Gastroesophageal sphincter (tissue), 4 donors: Measurements from ENCODE around the gene ZGRF1. TPM values are rescaled to one million over a fixed set of nuclear protein-coding genes. Genes with fewer than 3 reads are reported as not detected.

Experiments
- ATAC-seq: fragments of 150-250 bp; one replicate; pipeline ENCODE4 v1.9.1; 2016; ENCODE audit warnings: mild to moderate bottlenecking, moderate library complexity
- H3K27ac ChIP-seq, 4 donors: fragments of 200-600 bp; sonication (generic) in 3 of 4; 1 replicate in 3 of 4; 2 replicates in 1 of 4; pipeline ENCODE4 v1.5.1; 2016 to 2019
- H3K27me3 ChIP-seq: fragments of 200-600 bp; sonication (generic); one replicate; pipeline ENCODE4 v1.5.1; 2019
- H3K36me3 ChIP-seq, 2 donors: fragments of 200-600 bp; sonication (generic); one replicate each; pipeline ENCODE4 v1.5.1; 2019; ENCODE audit warnings: control low read depth in 1 of 2
- H3K4me1 ChIP-seq, 3 donors: fragments of 200-600 bp; sonication (generic); 1 replicate in 2 of 3; 2 replicates in 1 of 3; pipeline ENCODE4 v1.5.1; 2016 to 2019; ENCODE audit warnings: control low read depth in 2 of 3
- H3K4me3 ChIP-seq, 2 donors: fragments of 200-600 bp; sonication (generic); one replicate each; pipeline ENCODE4 v1.5.1; 2019; ENCODE audit warnings: mild to moderate bottlenecking in 1 of 2, moderate library complexity in 1 of 2
- H3K9me3 ChIP-seq, 3 donors: fragments of 200-600 bp; sonication (generic); one replicate each; pipeline ENCODE4 v1.5.1; 2017 to 2019; ENCODE audit warnings: control low read depth in 2 of 3
- CTCF ChIP-seq, 4 experiments: fragments of 200-600 bp in 2 of 4; fragments of 450-650 bp in 2 of 4; sonication (generic) in 1 of 4; IDR thresholded peaks; one replicate each; pipeline ENCODE4 v1.5.1; 2017 to 2019; ENCODE audit warnings: antibody characterized with exemption in 4 of 4, mild to moderate bottlenecking in 2 of 4, moderate library complexity in 2 of 4
- EP300 ChIP-seq: sonication (generic); formaldehyde crosslinking; IDR thresholded peaks from one replicate; pipeline ENCODE4 v1.6.1; 2017; ENCODE audit warnings: antibody characterized with exemption, mild to moderate bottlenecking
- POLR2A ChIP-seq, 2 donors: fragments of 450-650 bp; IDR thresholded peaks; one replicate each; pipeline ENCODE4 v1.6.1; 2017; ENCODE audit warnings: antibody characterized with exemption in 2 of 2, mild to moderate bottlenecking in 2 of 2, moderate library complexity in 1 of 2
- POLR2AphosphoS5 ChIP-seq: sonication (generic); formaldehyde crosslinking; IDR thresholded peaks from one replicate; pipeline ENCODE4 v1.6.1; 2017; ENCODE audit warnings: antibody characterized with exemption
- WGBS, 2 donors: methylation state at CpG; one replicate each; pipeline ENCODE4 v1.1.5; 2018; ENCODE audit warnings: low coverage in 1 of 2; 5-methylcytosine and 5-hydroxymethylcytosine counted together
- total RNA-seq, 4 donors: library from RNA; depleted of rRNA; stranded (reverse); fragments of >200 nt; gene quantifications; one replicate each; pipeline ENCODE4 v1.1.0, GENCODE V29; 2016

The ZGRF1 gene
- total RNA-seq, result 1 to 10 TPM; 2.8 to 4.7 (median 3.9) TPM

GRCh38 chr4:112636688-112637551 lies at the start of gene ZGRF1, which contains the start of gene LARP7:
Gene ZGRF1 (minus strand): TSS chr4:112636909. CDS start chr4:112633176, 3,733 bp downstream.
Gene LARP7 (plus strand): TSS chr4:112637143. CDS start chr4:112644670, 7,527 bp downstream.
- H3K27me3 ChIP-seq, result no peaks in the 10 kb centered on the region
- H3K9me3 ChIP-seq, result no peaks in the 10 kb centered on the region
- H3K4me1 ChIP-seq, result peaks cover 10 to 52% (median 14%) of the 10 kb centered on the region in 3 donors
- H3K36me3 ChIP-seq, result no peaks in the 10 kb centered on the region
- peak within 1 kb of the TSS; percentile 58 to 96 for H3K4me3 ChIP-seq
- peak within 1 kb of the TSS; percentile 83 to 95 (median 92) for H3K27ac ChIP-seq
- TF ChIP-seq POLR2AphosphoS5, result peak; percentile 85
- TF ChIP-seq EP300, result no peak
- TF ChIP-seq CTCF (IDR thresholded peaks at IDR 0.05), result peak; percentile 83 to 99 (median 94)
- peak in 1 of 2 donors; percentile 27 for TF ChIP-seq POLR2A (IDR thresholded peaks at IDR 0.05)
- 0% methylated on average over 4 to 23 of the region's 66 CpGs for WGBS, 2 donors
- ATAC-seq, result peak; percentile 98

GRCh38 chr4:112680996-112681395 lies 44.3 kb upstream of the ZGRF1 start:
- no peak for TF ChIP-seq POLR2A (IDR thresholded peaks at IDR 0.05)
- Histone ChIP-seq H3K27me3 (no peaks in the 10 kb centered on the region), H3K27ac (no peak overlapping the region), H3K4me3 (no peak overlapping the region), H3K36me3 (no peaks in the 10 kb centered on the region), H3K4me1 (no peaks in the 10 kb centered on the region), H3K9me3 (no peaks in the 10 kb centered on the region)
- no peak for ATAC-seq
- 64% methylated on average over 2 of the region's 2 CpGs for WGBS, 2 donors

GRCh38 chr4:112677519-112678091 lies 40.9 kb upstream of the ZGRF1 start:
- no peak for TF ChIP-seq POLR2AphosphoS5
- TF ChIP-seq POLR2A (IDR thresholded peaks at IDR 0.05), result no peak
- TF ChIP-seq CTCF (IDR thresholded peaks at IDR 0.05), result no peak
- TF ChIP-seq EP300, result no peak
- ATAC-seq, result no peak
- Histone ChIP-seq H3K36me3 (no peaks in the 10 kb centered on the region), H3K4me1 (no peaks in the 10 kb centered on the region), H3K27me3 (no peaks in the 10 kb centered on the region), H3K4me3 (no peak overlapping the region), H3K9me3 (no peaks in the 10 kb centered on the region), H3K27ac (no peak overlapping the region)
- WGBS, 2 donors, result 51 to 66% methylated on average over 2 of the region's 2 CpGs

- no peak for ATAC-seq
- no peaks in the 10 kb centered on the region for H3K27me3 ChIP-seq
- 21% methylated on average over 1 of the region's 1 CpG; no CpG with 5 or more reads in 1 of the 2 donors for WGBS, 2 donors
- H3K36me3 ChIP-seq, result no peaks in the 10 kb centered on the region
- TF ChIP-seq POLR2A (IDR thresholded peaks at IDR 0.05) (no peak), POLR2AphosphoS5 (no peak), CTCF (IDR thresholded peaks at IDR 0.05) (no peak), EP300 (no peak)
- H3K4me1 ChIP-seq, result peaks cover 0 to 5% (median 0%) of the 10 kb centered on the region in 3 donors
- no peak overlapping the region for H3K27ac ChIP-seq
- H3K4me3 ChIP-seq, result no peak overlapping the region
- H3K9me3 ChIP-seq, result no peaks in the 10 kb centered on the region
Measured at GRCh38 chr4:112674376-112674775, 37.7 kb upstream of the ZGRF1 start.

- peaks cover 0 to 5% (median 0%) of the 10 kb centered on the region in 3 donors for H3K4me1 ChIP-seq
- H3K9me3 ChIP-seq, result no peaks in the 10 kb centered on the region
- TF ChIP-seq CTCF (IDR thresholded peaks at IDR 0.05) (no peak), POLR2A (IDR thresholded peaks at IDR 0.05) (no peak), EP300 (no peak), POLR2AphosphoS5 (no peak)
- no peak overlapping the region for H3K4me3 ChIP-seq
- WGBS, 2 donors, result 70 to 82% methylated on average over 1 of the region's 1 CpG
- H3K27ac ChIP-seq, result no peak overlapping the region
- no peaks in the 10 kb centered on the region for H3K36me3 ChIP-seq
- ATAC-seq, result no peak
- H3K27me3 ChIP-seq, result no peaks in the 10 kb centered on the region
Measured at GRCh38 chr4:112673686-112674085, 37.0 kb upstream of the ZGRF1 start.
